Bronchial epithelial cell (primary cell): Measurements from ENCODE around the gene RASGRF2. TPM values are rescaled to one million over a fixed set of nuclear protein-coding genes. Genes with fewer than 3 reads are reported as not detected.

Experiments used
- DNase-seq: peaks from one replicate; pipeline ENCODE4 v3.0.0-alpha.2; 2010; ENCODE audit warnings: low read depth
- FAIRE-seq: peaks from 2 replicates; lab custom pipeline; 2011; peaks lifted over from hg19 to GRCh38; lab: Jason Lieb, UNC
- H3K27me3 ChIP-seq: 2 replicates; pipeline ENCODE4 v1.5.1; 2011; ENCODE audit warnings: low read length; ENCODE audit not compliant: control insufficient read depth, insufficient read depth
- H3K36me3 ChIP-seq: 2 replicates; pipeline ENCODE4 v1.5.1; 2011; ENCODE audit warnings: low read length; ENCODE audit not compliant: control insufficient read depth, insufficient read depth
- H3K4me3 ChIP-seq: 2 replicates; pipeline ENCODE4 v1.5.1; 2011; ENCODE audit warnings: mild to moderate bottlenecking, low read depth, low read length, control low read depth
- total RNA-seq: library from RNA; depleted of rRNA; stranded (reverse); fragments of >200 nt; gene quantifications from 2 replicates; pipeline ENCODE4 v1.2.1, GENCODE V29; 2014
- TF ChIP-seq, protein P1 (sequence below): IDR thresholded peaks from 2 replicates; pipeline ENCODE4 v1.5.1; 2011; ENCODE audit warnings: mild to moderate bottlenecking, moderate library complexity, low read length, control low read depth, inconsistent platforms; ENCODE audit not compliant: insufficient read depth, severe bottlenecking

The RASGRF2 gene
- total RNA-seq, 1 donor from 2014 or later: 0.53 TPM

DNA sequence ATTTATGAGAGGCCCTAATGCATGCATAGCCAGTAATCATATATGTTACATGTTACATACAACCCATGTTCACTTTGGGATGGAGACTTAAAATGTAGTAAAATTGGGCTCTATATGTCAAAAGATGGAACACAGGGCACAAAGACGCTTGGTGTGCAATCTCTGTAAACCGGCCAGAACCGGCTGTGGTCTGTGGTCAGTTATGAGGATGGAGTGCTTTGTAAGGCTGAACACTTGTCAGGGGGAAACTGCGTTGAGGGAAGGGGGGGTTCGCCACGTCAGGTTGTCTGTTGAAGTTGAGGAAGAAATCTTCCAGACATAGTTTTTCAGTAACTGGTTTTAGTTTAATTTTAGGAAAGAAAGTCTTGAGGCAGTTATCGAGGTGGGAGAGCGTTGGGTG is 270.3 kb downstream of the RASGRF2 start:
- Histone ChIP-seq H3K36me3 (no peaks in the 10 kb centered on the region), H3K27me3 (no peaks in the 10 kb centered on the region), H3K4me3 (no peak overlapping the region)
- TF ChIP-seq, protein P1, sequence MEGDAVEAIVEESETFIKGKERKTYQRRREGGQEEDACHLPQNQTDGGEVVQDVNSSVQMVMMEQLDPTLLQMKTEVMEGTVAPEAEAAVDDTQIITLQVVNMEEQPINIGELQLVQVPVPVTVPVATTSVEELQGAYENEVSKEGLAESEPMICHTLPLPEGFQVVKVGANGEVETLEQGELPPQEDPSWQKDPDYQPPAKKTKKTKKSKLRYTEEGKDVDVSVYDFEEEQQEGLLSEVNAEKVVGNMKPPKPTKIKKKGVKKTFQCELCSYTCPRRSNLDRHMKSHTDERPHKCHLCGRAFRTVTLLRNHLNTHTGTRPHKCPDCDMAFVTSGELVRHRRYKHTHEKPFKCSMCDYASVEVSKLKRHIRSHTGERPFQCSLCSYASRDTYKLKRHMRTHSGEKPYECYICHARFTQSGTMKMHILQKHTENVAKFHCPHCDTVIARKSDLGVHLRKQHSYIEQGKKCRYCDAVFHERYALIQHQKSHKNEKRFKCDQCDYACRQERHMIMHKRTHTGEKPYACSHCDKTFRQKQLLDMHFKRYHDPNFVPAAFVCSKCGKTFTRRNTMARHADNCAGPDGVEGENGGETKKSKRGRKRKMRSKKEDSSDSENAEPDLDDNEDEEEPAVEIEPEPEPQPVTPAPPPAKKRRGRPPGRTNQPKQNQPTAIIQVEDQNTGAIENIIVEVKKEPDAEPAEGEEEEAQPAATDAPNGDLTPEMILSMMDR: no peak
- no peak for DNase-seq
- no peak for FAIRE-seq

DNA sequence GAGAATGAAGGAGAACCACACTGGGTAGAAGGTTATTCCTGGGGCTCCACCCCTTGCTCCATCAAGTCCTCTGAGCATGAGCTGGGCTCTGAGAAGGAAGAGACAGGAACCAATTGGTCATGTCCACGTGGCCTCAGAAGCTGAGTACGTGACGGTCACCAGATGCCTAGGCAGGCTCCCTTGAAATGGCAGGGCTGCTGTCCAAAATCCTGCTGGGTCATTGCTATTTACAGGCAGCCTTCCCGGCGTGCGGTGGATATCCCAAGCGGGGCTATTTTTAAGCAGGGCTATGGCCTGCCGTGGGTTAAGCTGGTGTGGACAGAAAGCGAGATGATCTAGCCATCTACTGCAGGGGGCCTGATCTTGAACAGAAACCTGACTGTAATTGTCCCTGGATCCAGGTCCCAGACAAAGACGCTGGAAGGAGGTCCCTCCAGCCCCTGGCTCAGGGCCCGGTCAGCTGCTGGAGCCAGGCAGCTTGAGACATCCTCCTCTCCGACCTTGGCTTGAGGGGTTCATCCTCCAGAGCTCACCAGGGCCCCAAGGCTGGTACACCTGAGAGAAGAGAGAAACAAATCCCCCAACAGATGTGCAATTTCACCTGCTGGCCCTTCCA is 272.4 kb downstream of the RASGRF2 start:
- Histone ChIP-seq H3K27me3 (no peaks in the 10 kb centered on the region), H3K4me3 (no peak overlapping the region), H3K36me3 (no peaks in the 10 kb centered on the region)
- FAIRE-seq: peak; percentile 40
- DNase-seq: no peak
- TF ChIP-seq, protein P1: no peak

- no peak within 1 kb of the TSS for H3K4me3 ChIP-seq
These were observed 273.0 kb downstream of the RASGRF2 start, which contains the start of gene CKMT2 for GRCh38 chr5:81233080-81233634. CKMT2 (plus strand) TSS chr5:81233322; CDS start chr5:81251133, 17,811 bp downstream.

GRCh38 chr5:81234299-81234698 is 274.1 kb downstream of the RASGRF2 start:
- Histone ChIP-seq H3K4me3 (no peak overlapping the region), H3K27me3 (no peaks in the 10 kb centered on the region), H3K36me3 (no peaks in the 10 kb centered on the region)
- FAIRE-seq: no peak
- TF ChIP-seq, protein P1: no peak
- no peak for DNase-seq

More at GRCh38 chr5:81233080-81233634, 273.0 kb downstream of the RASGRF2 start, which contains the start of gene CKMT2:
- Histone ChIP-seq H3K27me3 (no peaks in the 10 kb centered on the region), H3K36me3 (no peaks in the 10 kb centered on the region)
- DNase-seq (no peak), FAIRE-seq (no peak)
- TF ChIP-seq, protein P1: no peak

- DNase-seq: no peak
- TF ChIP-seq, protein P1: no peak
- Histone ChIP-seq H3K4me3 (no peak overlapping the region), H3K36me3 (no peaks in the 10 kb centered on the region), H3K27me3 (no peaks in the 10 kb centered on the region)
- FAIRE-seq: no peak
These were observed 274.6 kb downstream of the RASGRF2 start for GRCh38 chr5:81234801-81235200.
